NCI-H128 (cell line): ENCODE measurements around the gene RHOT2.

Source experiments
- DNase-seq: peaks from one replicate; lab custom pipeline; 2025; ENCODE audit not compliant: unreplicated experiment; lab: John Stamatoyannopoulos, UW

The RHOT2 gene

DNA sequence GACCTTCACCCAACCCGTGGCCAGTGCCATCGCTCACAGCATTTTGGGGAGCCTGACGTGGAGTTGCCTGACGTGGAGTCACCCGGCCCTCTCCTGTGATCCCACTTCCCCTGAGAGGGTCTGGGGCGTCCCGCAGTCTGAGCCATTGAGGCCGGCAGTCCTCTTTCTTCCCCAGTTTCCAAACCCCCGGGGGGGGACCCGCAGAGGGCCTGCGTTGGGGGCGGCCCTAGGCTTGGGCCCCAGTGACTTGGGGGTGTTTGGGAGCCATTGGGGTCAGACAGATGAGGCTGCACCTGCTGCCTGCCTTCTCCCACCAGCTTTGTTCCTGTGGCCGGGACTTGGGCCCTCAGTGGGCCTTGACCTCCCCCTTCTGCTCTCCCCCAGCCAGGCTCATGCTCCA is 1.7 kb downstream of the RHOT2 start:
- DNase-seq: no peak

DNA sequence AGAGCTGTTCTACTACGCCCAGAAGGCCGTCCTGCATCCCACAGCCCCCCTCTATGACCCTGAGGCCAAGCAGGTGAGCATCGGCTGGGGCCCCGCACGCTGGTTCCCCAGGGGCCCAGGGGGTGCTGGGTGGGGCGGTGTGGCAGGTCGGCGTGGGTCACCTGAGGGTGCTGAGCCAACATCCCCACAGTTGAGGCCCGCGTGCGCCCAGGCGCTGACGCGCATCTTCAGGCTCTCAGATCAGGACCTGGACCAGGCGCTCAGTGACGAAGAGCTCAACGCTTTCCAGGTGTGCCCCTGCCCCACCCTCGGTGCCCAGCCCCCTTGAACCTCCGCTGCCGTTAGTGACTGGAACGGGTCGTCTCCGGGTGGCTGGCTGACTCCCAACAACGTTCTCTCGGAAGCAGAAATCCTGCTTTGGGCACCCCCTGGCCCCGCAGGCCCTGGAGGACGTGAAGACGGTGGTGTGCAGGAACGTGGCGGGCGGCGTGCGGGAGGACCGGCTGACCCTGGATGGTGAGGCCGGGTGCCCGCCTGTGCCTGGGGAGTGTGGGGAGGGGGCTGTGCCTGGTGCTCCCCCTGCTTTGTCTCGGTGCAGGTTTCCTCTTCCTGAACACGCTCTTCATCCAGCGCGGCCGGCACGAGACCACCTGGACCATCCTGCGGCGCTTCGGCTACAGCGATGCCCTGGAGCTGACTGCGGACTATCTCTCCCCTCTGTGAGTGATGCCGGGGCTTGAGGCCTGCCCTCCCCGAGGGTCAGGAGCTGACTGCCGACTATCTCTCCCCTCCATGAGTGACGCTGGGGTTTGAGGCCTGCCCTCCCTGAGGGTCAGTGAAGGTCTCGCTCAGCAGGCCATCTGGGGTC is 2.8 kb downstream of the RHOT2 start:
- DNase-seq: no peak

DNA sequence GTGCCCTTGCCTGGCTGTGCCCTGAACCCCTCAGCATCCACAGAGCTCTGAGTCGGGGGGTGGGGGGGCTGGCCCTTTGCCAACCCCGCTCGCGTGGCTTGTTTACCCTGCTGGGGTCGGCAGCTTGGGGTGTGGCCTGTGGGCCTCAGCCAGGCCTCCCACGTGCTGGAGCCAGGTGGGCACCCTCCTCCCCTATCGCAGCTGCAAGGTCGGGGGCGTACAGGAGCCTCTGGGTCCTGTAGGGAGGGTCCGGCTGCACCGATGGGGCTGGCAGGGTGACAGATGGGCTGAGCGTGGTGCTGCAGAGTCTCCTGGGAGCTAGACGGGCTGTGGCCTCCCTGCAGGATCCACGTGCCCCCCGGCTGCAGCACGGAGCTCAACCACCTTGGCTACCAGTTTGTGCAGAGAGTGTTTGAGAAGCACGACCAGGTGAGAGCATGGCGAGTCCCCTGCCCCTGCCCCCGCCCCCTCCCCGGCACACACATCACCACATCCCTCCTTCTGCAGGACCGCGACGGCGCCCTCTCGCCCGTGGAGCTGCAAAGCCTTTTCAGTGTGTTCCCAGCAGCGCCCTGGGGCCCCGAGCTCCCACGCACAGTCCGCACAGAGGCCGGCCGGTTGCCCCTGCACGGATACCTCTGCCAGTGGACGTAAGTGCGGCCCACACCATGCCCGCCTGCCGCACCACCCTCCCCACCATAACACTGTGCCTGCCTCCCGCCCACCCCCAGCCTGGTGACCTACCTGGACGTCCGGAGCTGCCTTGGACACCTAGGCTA is 3.6 kb downstream of the RHOT2 start:
- DNase-seq: no peak

DNA sequence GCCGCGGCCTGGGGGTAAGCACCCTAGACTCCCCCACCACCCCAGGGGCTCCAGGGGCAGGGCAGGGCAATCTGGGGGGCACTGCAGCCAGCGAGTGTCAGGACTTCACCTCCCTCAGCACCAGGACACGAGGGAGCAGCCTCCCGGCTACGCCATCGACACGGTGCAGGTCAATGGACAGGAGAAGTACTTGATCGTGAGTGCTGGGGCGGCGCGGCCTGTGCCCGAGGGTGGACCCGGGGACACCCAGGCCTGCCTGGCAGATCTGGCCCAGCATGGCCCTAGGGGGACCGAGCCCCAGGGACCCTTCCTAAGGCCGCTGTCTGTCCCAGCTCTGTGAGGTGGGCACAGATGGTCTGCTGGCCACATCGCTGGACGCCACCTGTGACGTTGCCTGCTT is 4.4 kb downstream of the RHOT2 start:
- DNase-seq: no peak

GRCh38 chr16:672851-673250 is 4.9 kb downstream of the RHOT2 start:
- no peak for DNase-seq

GRCh38 chr16:673399-673991 is 5.6 kb downstream of the RHOT2 start:
- no peak for DNase-seq

GRCh38 chr16:674214-674881 is 6.4 kb downstream of the RHOT2 start:
- no peak for DNase-seq

DNA sequence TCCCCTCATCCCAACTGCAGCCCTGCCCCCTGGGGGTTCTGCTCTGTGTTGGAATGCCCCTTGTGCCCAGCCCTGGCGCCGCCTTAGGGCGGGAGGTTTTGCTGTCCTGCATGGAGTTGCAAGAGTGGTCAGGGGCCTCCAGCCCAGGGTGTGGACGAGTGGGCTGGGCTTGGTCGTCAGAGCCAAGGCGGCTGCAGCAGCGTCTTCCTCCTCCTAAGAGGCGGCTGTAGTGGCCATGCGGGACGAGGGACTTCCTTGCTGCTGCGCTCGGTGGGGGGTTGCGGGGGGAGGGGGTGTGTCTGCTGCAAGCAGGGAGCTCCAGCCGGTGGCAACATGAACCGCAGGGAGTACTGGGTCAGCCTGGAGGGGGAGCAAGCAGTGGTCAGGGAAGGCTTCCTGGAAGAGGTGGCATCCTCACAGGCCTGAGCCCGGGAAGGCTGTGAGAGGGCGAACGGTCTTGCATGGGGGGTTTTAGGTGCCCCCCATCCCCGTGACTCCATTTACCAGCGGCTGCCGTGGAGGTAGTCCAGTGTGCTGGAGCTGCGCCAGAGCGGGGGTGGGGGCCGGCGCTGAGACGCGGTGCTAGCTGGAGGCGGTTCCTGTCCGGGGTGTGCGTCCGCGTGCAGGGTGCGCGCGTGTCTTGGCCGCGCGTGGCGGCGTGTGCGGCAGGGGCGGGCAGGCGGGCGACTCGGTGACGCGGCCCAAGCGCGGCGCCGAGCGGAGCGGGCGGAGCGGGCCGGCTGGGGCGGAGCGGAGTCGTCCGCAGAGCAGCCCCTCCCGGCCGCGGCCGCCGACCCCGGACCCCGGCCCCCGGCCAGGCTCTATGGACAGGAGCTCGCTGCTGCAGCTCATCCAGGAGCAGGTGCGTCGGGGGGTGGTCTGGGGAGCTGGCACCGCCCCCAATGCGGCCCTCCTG is 7.3 kb downstream of the RHOT2 start, which contains the start of gene RHBDL1:
Gene RHBDL1, plus strand, starts transcription at position 704 of the 916 bp plus-strand sequence. Its CDS starts 120 bp downstream, at position 824.
- DNase-seq: no peak

GRCh38 chr16:675884-676564 is 8.1 kb downstream of the RHOT2 start:
- DNase-seq: no peak

DNA sequence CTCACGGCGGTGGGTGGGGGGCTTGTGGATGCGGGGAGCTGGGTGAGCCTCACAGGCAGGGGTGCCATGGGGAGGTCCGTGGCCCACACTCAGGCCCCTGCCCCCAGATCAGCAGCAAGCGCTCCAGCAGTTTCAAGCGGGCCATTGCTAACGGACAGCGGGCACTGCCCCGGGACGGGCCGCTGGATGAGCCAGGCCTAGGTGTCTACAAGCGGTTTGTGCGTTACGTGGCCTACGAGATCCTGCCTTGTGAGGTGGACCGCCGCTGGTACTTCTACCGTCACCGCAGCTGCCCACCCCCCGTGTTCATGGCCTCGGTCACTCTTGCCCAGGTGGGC is 8.6 kb downstream of the RHOT2 start:
- DNase-seq: no peak

DNA sequence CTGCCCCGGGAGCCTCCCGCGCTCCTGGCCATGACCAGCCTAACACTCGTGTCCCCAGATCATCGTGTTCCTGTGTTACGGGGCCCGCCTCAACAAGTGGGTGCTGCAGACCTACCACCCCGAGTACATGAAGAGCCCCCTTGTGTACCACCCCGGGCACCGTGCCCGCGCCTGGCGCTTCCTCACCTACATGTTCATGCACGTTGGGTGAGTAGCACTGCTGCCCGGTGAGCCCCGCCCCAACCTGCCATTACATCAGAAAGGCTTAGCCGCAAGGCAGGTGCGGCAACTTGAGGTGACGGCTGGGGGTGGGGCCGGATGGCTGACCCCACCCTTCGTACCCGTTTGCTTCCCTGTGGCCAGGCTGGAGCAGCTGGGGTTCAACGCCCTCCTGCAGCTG is 9.0 kb downstream of the RHOT2 start:
- peak; percentile 42 for DNase-seq

- no peak for DNase-seq
Observed at GRCh38 chr16:677316-678190, 9.6 kb downstream of the RHOT2 start.

GRCh38 chr16:678209-678857 is 10.4 kb downstream of the RHOT2 start:
- DNase-seq: no peak

DNA sequence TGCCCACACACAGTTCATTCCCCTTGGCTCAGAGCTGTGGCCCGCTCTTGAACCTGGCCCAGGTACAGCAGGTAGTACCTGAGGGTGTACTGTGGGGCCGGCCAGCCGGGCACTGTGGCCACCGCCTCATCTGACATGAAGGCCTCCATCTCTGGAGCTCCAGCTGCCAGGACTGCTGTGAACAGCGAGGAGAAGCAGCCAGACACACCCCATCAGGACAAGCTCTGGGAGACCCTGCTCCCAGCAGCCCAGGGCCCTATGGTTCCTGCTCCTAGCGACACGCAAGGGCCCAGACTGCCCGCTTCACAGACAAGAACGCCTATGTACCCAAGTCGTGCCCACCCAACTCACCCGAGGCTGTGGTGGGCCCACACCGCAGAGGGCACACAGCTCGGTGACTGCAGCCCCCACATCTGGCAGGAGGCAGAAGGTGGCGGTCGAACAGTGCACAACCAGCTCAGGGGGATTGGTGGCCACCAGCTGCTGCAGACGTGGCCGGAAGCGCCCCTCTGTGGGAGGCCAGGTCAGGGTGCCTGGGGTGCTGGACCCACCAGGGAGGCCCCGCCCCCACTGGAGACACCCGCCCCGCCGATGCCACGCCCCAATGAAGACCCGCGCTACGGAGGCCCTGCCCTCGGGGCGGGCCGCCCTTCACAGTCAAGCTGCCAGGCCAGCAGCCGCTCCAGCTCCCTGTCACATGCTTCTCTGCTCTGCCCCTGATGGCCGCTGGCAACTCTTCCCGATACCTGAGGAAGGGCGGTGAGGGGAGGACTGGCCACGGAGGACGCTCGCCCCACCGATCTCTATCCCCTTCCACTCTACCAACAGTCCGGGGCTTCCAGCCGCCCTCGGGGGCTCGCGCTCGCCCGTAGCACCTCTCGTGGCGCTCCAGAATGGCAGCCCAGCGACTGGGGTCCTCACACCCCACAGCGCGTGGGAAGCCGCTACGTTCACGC is 11.2 kb downstream of the RHOT2 start:
- DNase-seq: peak; percentile 28

DNA sequence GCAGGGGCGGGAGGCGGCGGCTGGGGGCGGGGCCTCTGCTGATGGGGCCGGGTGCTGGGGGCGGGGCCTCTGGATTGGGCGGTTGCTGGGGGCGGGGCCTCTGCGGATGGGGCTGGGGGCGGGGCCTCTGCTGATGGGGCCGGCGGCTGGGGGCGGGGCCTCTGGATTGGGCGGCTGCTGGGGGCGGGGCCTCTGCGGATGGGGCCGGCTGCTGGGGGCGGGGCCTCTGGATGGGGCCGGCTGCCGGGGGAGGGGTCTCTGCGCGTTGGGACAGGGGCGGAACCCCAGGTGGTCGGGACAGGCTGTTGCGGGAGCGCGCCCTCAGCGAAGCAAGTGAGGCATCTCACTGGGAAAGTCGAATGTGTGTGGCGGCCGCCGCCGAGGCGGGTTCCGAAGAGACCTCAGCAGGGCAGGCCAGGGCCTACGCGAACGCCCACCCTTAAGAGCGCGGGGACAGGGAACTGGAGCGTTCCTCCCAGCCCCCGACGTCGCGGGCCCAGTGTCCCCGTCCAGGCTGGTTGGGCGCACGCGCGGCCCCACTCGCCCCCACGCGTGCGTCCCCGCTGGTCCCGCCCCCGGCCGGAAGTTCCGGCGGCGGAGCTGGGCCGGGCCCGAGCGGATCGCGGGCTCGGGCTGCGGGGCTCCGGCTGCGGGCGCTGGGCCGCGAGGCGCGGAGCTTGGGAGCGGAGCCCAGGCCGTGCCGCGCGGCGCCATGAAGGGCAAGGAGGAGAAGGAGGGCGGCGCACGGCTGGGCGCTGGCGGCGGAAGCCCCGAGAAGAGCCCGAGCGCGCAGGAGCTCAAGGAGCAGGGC is 12.1 kb downstream of the RHOT2 start, which contains the start of gene STUB1:
Gene STUB1, plus strand, starts transcription at position 597 of the 811 bp plus-strand sequence. Its CDS starts 116 bp downstream, at position 713.
- DNase-seq: peak; percentile 25

GRCh38 chr16:680625-680945 is 12.7 kb downstream of the RHOT2 start:
- DNase-seq: no peak
